SU-DHL-6 (cell line): Measurements from ENCODE around the gene DOCK1.

ENCODE experiments used
- CTCF ChIP-seq: fragments of 200-600 bp; sonication (generic); IDR thresholded peaks from one replicate; pipeline ENCODE4 v1.5.1; 2017; ENCODE audit warnings: antibody characterized with exemption, mild to moderate bottlenecking, low read length, moderate library complexity; ENCODE audit not compliant: insufficient read depth, poor library complexity, severe bottlenecking
- EZH2phosphoT487 ChIP-seq: fragments of 200-600 bp; sonication (generic), shearing (Covaris generic); conservative IDR thresholded peaks from 2 replicates; pipeline ENCODE4 v1.6.1; 2018; ENCODE audit warnings: mild to moderate bottlenecking, antibody characterized with exemption, low read length, moderate library complexity, mixed read lengths

- TF ChIP-seq CTCF (no peak), EZH2phosphoT487 (no peak)
Observed at GRCh38 chr10:127091354-127091753, 186.1 kb downstream of the DOCK1 start.
